K562 (cell line): Measurements from ENCODE around the gene AGAP3. TPM values are rescaled to one million over a fixed set of nuclear protein-coding genes. Genes with fewer than 3 reads are reported as not detected.

Experiments used
- BACH1 ChIP-seq: fragments of 200-800 bp; sonication (Bioruptor generic); IDR thresholded peaks from 2 replicates; pipeline ENCODE4 v1.6.1; 2016; ENCODE audit warnings: missing genetic modification characterization, missing compliant biosample characterization
- CHD2 ChIP-seq: IDR thresholded peaks from 2 replicates; pipeline ENCODE4 v1.6.1; 2011; ENCODE audit warnings: low read depth, low read length
- HNRNPUL1 ChIP-seq: fragments of 200-400 bp; formaldehyde crosslinking; IDR thresholded peaks from 2 replicates; pipeline ENCODE4 v1.6.1; 2017; ENCODE audit warnings: low read length
- PTRF ChIP-seq: fragments of 450-650 bp; IDR thresholded peaks from 2 replicates; pipeline ENCODE4 v1.6.1; 2016; ENCODE audit warnings: mild to moderate bottlenecking, missing genetic modification characterization, missing compliant biosample characterization
- PTTG1 ChIP-seq: fragments of 450-650 bp; IDR thresholded peaks from 2 replicates; pipeline ENCODE4 v1.6.1; 2016; ENCODE audit warnings: low read depth, mild to moderate bottlenecking, missing genetic modification characterization, missing compliant biosample characterization
- RBFOX2 ChIP-seq: fragments of 200-400 bp; formaldehyde crosslinking; IDR thresholded peaks from 2 replicates; pipeline ENCODE4 v1.6.1; 2017; ENCODE audit warnings: low read depth, mild to moderate bottlenecking, low read length, moderate library complexity
- ZBTB7A ChIP-seq: IDR thresholded peaks from 2 replicates; pipeline ENCODE4 v1.6.1; 2011; ENCODE audit warnings: low read depth, mild to moderate bottlenecking, low read length, moderate library complexity, borderline replicate concordance; ENCODE audit not compliant: control insufficient read depth
- ZNF3 ChIP-seq: fragments of 250-450 bp; sonication (Bioruptor Pico); IDR thresholded peaks from 2 replicates; pipeline ENCODE4 v1.5.0; 2021; ENCODE audit warnings: mild to moderate bottlenecking, moderate library complexity
- polyA plus RNA-seq, 8 experiments: library from polyadenylated mRNA; depleted of rRNA in 4 of 8; stranded (reverse) in 5 of 8; unstranded in 3 of 8; fragments of >200 nt; fragmentation: Nextera tagmentation in 2 of 8; fragmentation: Illumina TruSeq in 1 of 8; extraction: Ambion mirVana in 2 of 8; extraction: Trizol in 1 of 8; gene quantifications; 2 replicates each; pipeline versions ENCODE4 v1.2.1 to v1.2.3, GENCODE V29; 2011 to 2014; ENCODE audit warnings: inconsistent platforms in 1 of 8, missing spikeins in 1 of 8
- total RNA-seq, 7 experiments: library from RNA; depleted of rRNA in 6 of 7; stranded (reverse); fragments of >200 nt in 6 of 7; fragmentation: Illumina TruSeq in 2 of 7; extraction: Trizol in 2 of 7; gene quantifications; 2 replicates each; pipeline versions ENCODE4 v1.2.1 to v1.2.3, GENCODE V29; 2011 to 2021; ENCODE audit warnings: low replicate concordance in 1 of 7
- TF ChIP-seq, protein P1 (sequence below): sonication (generic); formaldehyde crosslinking; IDR thresholded peaks from 2 replicates; pipeline ENCODE4 v1.8.0; 2022; ENCODE audit warnings: mild to moderate bottlenecking, missing genetic modification reagents
- TF ChIP-seq, protein P2 (sequence below): fragments of 250-450 bp; sonication (Bioruptor Pico); IDR thresholded peaks from 2 replicates; pipeline ENCODE4 v1.5.0; 2020; ENCODE audit warnings: mild to moderate bottlenecking, borderline replicate concordance
- TF ChIP-seq, protein P3 (sequence below): fragments of 450-650 bp; IDR thresholded peaks from one replicate; pipeline ENCODE4 v1.6.1; 2018; ENCODE audit warnings: mild to moderate bottlenecking, moderate library complexity; ENCODE audit not compliant: partially characterized antibody
- TF ChIP-seq, protein P4 (sequence below), 2 experiments: fragments of 450-650 bp in 1 of 2; sonication (generic) in 1 of 2; formaldehyde crosslinking in 1 of 2; IDR thresholded peaks; 2 replicates each; pipeline versions ENCODE4 v1.7.1 to v1.9.0; 2016 to 2022; ENCODE audit warnings: inconsistent platforms in 1 of 2, mild to moderate bottlenecking in 1 of 2, missing genetic modification reagents in 1 of 2
- TF ChIP-seq, protein P5 (sequence below): fragments of 250-450 bp; sonication (Bioruptor Pico); IDR thresholded peaks from 2 replicates; pipeline ENCODE4 v1.5.0; 2021

Gene AGAP3
- total and polyA plus RNA-seq, 9 of the 15 experiments (the other 6 are each of a cell fraction or from before 2014, with no cell fraction given): 3.4 to 208 (median 62.2) TPM

DNA sequence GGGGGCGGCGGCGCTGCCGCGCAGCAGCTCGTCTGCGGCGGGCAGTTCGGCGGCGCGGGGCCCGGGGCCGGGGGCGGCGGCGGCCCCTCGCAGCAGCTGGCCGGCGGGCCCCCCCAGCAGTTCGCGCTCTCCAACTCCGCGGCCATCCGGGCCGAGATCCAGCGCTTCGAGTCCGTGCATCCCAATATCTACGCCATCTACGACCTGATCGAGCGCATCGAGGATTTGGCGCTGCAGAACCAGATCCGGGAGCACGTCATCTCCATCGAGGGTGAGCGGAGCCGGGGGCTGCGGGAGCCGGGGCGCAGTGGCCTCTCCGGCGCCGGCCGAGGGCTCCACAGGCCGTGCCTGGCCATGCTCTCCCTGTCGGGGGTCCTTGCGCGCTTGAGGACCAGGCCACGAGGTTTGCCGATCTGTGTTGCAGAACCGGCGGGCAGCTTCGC, 548 bp downstream of the AGAP3 start (continued):
- TF ChIP-seq PTRF (tag): no peak
- TF ChIP-seq, protein P1, sequence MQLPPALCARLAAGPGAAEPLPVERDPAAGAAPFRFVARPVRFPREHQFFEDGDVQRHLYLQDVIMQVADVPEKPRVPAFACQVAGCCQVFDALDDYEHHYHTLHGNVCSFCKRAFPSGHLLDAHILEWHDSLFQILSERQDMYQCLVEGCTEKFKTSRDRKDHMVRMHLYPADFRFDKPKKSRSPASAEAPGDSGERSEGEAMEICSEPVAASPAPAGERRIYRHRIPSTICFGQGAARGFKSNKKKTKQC: 0 out of 2 replicates have a peak, but pooled peaks have one; percentile 49
- TF ChIP-seq ZNF3: no peak
- TF ChIP-seq, protein P2, sequence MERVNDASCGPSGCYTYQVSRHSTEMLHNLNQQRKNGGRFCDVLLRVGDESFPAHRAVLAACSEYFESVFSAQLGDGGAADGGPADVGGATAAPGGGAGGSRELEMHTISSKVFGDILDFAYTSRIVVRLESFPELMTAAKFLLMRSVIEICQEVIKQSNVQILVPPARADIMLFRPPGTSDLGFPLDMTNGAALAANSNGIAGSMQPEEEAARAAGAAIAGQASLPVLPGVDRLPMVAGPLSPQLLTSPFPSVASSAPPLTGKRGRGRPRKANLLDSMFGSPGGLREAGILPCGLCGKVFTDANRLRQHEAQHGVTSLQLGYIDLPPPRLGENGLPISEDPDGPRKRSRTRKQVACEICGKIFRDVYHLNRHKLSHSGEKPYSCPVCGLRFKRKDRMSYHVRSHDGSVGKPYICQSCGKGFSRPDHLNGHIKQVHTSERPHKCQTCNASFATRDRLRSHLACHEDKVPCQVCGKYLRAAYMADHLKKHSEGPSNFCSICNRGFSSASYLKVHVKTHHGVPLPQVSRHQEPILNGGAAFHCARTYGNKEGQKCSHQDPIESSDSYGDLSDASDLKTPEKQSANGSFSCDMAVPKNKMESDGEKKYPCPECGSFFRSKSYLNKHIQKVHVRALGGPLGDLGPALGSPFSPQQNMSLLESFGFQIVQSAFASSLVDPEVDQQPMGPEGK (CRISPR knock-in tag): no peak
- TF ChIP-seq, protein P3, sequence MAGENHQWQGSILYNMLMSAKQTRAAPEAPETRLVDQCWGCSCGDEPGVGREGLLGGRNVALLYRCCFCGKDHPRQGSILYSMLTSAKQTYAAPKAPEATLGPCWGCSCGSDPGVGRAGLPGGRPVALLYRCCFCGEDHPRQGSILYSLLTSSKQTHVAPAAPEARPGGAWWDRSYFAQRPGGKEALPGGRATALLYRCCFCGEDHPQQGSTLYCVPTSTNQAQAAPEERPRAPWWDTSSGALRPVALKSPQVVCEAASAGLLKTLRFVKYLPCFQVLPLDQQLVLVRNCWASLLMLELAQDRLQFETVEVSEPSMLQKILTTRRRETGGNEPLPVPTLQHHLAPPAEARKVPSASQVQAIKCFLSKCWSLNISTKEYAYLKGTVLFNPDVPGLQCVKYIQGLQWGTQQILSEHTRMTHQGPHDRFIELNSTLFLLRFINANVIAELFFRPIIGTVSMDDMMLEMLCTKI: no peak
- no peak; the same call in 1 of the 2 replicates for TF ChIP-seq ZBTB7A
- TF ChIP-seq HNRNPUL1: no peak
- TF ChIP-seq PTTG1: no peak
- TF ChIP-seq, protein P4, sequence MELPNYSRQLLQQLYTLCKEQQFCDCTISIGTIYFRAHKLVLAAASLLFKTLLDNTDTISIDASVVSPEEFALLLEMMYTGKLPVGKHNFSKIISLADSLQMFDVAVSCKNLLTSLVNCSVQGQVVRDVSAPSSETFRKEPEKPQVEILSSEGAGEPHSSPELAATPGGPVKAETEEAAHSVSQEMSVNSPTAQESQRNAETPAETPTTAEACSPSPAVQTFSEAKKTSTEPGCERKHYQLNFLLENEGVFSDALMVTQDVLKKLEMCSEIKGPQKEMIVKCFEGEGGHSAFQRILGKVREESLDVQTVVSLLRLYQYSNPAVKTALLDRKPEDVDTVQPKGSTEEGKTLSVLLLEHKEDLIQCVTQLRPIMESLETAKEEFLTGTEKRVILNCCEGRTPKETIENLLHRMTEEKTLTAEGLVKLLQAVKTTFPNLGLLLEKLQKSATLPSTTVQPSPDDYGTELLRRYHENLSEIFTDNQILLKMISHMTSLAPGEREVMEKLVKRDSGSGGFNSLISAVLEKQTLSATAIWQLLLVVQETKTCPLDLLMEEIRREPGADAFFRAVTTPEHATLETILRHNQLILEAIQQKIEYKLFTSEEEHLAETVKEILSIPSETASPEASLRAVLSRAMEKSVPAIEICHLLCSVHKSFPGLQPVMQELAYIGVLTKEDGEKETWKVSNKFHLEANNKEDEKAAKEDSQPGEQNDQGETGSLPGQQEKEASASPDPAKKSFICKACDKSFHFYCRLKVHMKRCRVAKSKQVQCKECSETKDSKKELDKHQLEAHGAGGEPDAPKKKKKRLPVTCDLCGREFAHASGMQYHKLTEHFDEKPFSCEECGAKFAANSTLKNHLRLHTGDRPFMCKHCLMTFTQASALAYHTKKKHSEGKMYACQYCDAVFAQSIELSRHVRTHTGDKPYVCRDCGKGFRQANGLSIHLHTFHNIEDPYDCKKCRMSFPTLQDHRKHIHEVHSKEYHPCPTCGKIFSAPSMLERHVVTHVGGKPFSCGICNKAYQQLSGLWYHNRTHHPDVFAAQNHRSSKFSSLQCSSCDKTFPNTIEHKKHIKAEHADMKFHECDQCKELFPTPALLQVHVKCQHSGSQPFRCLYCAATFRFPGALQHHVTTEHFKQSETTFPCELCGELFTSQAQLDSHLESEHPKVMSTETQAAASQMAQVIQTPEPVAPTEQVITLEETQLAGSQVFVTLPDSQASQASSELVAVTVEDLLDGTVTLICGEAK (IDR thresholded peaks at IDR 0.05): peak; percentile 65
- TF ChIP-seq, protein P4 (CRISPR knock-in tag; IDR thresholded peaks at IDR 0.05): no peak
- TF ChIP-seq, protein P5, sequence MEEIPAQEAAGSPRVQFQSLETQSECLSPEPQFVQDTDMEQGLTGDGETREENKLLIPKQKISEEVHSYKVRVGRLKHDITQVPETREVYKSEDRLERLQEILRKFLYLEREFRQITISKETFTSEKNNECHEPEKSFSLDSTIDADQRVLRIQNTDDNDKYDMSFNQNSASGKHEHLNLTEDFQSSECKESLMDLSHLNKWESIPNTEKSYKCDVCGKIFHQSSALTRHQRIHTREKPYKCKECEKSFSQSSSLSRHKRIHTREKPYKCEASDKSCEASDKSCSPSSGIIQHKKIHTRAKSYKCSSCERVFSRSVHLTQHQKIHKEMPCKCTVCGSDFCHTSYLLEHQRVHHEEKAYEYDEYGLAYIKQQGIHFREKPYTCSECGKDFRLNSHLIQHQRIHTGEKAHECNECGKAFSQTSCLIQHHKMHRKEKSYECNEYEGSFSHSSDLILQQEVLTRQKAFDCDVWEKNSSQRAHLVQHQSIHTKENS (CRISPR knock-in tag): no peak
- no peak for TF ChIP-seq BACH1 (tag)
- TF ChIP-seq CHD2: no peak
- no peak for TF ChIP-seq RBFOX2
